ENCODE data around the gene MFNG.

- no peak for TF ChIP-seq CTCF (IDR thresholded peaks at IDR 0.05)
- TF ChIP-seq EZH2 (IDR thresholded peaks at IDR 0.05): no peak
Observed at GRCh38 chr22:37479196-37479595, 7.0 kb downstream of the MFNG start.

Measured in neural progenitor cell (in vitro differentiated cells).